Hematopoietic multipotent progenitor cell treated with erythropoietin and hydrocortisone succinate and interleukin-3 and kit ligand, for 8 days (in vitro differentiated cells): ENCODE results near the gene AMN1.
A peak's percentile ranks its signal among the peaks of the same experiment; 100 is the strongest.
"Not testable (repeated sequence)": the region's sequence is repeated elsewhere in the genome, so short reads cannot be mapped to it uniquely, and the experiment has no call there.

Source experiments
- DNase-seq: peaks from one replicate; pipeline ENCODE4 v3.0.0-alpha.2; 2015

AMN1 gene

DNA sequence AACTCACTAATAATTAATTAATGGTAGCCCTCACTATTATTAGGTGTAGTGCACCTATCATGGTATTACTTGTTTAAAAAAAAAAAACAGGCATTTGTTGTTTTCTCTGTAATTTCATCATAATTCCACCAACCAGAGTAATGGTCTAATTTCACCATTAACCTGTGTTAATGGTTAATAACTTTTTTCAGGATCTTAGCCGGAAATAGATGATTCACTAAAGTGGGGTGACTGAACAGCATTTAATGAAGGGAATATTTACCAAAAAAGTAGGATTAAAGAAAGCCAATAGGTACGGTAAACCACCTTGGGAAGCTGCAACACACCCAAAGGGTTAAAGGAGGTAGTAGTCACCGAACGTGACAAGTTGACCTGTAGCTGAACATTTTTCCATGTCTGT lies 56.3 kb downstream of the AMN1 start:
- DNase-seq, result no peak

DNA sequence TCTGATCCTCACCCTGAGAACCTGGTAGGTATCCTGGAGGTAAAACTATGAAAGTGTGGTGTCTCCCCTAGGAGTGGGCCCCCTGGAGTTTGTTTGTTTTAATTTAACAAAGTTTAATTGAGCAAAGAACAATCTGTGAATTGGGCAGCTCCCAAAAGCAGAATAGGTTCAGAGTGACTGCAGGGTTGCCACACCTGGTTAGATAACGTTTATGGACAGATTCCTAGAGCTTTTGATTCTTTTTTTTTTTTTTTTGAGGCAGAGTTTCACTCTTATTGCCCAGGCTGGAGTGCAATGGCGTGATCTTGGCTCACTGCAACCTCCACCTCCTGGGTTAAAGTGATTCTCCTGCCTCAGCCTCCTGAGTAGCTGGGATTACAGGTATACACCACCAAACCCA lies 59.2 kb downstream of the AMN1 start:
- DNase-seq, result not testable (repeated sequence)

DNA sequence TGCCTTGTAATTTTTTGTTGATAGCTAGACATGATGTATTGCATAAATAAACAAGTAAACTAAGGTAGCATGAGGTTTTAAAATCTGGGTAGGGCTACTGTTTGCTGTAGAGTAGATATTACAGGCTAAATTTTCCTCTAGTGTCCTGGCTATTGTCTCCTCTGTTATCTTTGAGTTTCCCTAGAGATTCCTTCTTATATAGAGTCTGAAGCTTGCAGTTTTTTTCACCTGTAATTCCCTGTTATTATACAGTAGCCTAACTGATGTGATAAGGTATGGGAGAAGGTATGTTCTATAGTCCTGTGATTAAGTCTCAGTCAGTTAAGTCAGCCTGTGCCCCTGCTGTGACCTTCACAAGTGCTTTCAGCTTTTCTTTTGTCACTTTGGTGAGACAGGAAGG lies 59.8 kb downstream of the AMN1 start:
- DNase-seq, result no peak

DNA sequence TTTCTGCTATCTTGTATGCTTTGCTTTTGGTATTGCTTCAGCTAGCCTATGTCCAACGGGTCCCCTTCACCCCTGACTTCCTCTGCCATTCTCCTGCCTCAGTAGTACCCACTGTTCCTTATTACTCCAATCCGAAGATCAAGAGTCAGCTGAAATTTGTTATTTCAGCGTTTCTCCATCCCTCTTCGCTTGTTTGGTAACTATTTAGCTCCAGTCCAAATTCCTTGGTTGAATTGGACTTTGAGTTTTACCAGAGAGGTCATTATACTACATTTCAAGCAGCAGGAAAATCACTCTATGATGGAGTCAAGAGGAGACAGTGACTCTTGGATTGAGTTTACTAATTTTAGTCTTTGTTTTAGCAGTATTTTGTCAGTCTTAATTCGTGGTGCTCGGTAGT lies 64.8 kb downstream of the AMN1 start:
- no peak for DNase-seq

DNA sequence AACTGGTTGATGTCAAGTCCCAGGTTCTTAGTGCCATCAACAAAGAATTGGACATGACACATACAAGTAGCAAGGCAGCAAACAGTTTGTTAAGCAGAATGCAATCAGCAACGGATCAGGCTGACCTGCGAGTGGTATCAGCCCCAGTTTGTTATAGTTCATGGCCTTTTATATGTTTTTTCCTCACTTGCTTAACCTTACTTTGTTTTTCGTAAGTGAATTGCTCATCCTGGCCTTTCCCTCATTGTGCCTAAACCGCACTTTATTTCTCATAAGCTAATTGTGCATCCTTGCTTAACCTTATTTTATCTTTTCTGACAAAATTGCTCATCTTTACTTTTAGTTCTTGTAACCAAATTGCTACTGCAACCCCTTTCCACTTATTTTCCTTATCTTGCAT lies 65.2 kb downstream of the AMN1 start:
- DNase-seq, result no peak

DNA sequence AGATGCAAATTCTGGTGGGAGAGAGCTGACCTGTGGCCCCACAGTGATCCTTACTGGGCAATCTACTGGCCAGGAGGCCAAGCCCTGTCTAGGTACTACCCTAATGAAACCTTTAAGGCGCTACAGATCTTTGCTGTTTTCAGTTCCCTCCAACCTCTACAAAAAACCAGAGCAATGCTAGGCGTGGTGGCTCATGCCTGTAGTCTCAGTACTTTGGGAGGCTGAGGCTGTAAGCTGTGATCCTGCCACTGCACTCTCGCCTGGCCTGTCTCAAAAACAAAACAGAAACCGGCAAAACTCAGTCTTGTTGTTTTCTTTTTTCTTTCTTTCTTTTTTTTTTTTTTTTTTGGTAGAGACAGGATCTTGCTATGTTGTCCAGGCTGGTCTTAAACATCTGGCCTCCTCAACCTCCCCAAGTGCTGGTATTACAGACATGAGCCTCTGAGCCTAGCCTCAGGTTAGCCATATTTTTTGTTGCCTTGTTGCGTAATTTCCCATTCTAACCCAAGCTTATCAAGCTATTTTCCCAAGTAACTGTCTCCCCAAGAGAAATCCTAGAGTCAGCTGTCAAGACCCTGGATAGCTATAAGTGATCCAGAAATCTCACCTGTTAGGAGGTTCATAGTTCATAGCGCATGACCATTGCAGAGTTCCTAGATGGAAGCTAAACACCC lies 66.5 kb downstream of the AMN1 start:
- no peak for DNase-seq

DNA sequence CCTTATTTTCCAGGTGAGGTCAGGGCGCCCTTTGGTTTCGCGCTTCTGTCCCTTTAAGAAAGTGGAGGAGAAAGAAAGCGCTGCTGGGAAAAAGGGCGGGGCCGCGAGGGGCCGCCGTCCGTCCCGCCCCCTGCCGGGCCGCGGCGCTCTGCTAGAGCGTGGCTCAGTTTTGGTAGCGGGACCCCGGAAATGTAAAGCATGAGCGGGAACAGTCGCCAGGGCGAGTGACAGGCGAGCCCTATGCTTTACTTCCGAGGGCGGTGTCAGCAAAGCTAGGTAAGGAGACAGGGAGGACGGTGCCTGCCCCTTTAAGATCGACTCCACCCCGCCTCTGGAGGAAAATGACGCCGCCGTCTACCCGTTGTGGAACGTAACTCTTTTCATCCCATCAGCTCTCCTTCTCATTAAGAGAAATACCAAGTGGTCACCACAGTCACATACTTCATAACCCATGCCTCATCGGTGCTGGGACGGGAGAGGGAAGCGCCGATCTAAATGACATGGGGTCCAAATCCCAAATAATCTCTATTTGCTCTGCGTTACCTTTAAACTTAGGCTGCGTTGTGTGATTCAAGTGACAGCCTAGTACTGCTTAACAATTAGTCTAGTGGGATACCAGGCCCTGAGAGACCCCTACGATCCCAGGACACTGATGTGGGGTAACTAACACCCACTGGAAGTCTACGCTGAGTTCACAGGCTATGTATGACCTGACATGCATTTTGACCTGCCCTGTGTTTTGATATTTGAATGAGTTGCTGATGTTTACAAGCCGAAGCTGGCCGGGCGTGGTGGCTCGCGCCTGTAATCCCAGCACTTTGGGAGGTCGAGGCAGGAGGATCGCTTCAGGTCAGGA lies 69.5 kb downstream of the AMN1 start, which contains the start of gene ETFBKMT:
Gene ETFBKMT, plus strand, starts transcription at position 602 of the 856 bp plus-strand sequence. CDS start 2,266 bp downstream, outside the sequence.
- peak; percentile 97 for DNase-seq

DNA sequence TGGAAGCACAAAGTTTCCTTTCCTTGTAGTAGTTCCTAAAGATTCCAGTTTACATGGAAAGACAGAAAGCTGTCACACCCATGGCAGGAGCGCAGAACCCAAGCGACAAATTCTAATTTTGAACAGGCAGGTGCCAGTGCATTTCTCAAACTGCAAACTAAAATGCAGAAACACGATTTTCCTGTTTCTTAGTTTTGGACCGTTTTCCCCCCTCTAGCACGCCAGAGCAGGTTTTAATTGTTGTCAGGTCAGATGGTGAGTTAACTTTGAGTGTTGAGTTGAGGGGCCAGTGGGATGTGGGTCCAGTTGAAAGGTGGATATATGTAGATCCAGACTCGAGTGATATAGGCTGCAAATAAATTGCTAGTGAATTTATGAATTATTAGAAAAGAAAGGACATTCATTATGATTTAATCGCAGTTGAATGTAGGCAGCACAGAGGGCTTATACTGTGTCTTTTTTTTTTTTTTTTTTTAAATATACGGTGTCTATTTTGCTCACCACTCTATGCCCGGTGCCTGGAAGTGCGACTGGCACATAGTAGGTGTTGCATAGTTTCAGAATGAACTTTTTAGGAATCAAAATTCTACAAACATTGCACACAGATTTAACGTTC lies 70.2 kb downstream of the AMN1 start:
- DNase-seq, result no peak

DNA sequence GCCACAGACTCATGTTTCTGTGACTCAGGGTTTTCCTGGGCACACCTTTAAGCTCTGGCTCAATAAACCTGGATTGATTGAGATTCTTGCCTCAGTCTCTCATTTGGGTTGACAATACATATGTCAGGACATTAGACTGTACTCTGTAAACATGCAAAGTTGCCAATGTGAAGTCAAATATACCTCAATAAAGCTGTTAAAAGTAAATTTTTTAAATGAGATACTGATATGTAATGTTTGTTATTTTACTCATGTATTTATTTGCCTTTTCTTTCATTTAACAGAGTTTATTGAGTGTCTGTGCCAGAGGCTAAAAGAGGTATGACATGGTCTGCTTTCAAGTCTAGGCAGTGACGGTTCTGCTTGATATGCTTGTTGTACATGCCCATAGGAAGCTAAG lies 73.0 kb downstream of the AMN1 start:
- no peak for DNase-seq

DNA sequence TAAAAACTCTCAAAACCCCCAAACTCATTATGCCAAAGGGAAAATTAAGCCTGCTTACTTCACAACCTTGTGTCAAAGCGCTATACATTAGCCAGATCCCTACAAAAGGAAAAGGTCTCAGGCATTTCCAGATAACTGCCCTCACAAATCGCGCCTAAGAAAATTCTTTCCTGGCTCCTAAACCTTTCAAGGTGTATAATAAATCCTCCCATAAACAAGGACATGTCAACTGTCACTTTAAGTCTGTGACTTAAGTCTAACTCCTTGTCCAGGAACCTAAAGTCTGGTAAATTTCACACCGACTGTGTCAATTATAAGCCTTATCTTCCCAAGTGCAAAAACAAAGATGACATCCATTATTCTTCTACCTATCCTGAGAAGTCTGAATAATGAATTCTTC lies 73.6 kb downstream of the AMN1 start:
- DNase-seq, result no peak

DNA sequence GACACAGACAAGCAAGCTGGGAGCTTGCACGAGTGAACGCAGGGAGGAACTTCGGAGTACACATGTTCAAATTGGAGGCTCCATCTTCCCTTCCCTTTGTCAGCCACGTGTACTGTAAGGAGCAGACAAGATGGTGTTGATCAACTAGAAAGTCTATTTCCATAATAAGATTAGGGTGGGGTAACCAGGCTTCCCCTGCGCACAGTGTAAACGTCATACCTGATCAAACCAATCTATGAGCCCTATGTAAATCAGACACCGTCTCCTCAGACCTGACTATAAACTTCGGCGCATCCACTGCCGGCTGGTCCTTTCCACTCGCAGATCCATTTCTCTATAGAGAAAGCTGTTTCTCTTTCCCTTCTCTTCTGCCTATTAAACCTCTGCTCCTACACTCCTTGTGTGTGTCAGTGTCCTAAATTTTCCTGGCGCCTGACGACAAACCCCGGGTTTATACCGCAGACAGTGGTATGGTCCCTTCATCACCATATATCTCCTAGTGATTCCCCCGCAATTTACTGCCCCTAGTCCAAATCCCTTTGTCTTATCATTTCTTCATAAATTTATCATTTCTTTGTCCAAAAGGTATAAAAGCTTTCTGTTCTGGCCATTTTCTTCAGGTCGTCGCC lies 76.8 kb downstream of the AMN1 start:
- peak; percentile 53 for DNase-seq

DNA sequence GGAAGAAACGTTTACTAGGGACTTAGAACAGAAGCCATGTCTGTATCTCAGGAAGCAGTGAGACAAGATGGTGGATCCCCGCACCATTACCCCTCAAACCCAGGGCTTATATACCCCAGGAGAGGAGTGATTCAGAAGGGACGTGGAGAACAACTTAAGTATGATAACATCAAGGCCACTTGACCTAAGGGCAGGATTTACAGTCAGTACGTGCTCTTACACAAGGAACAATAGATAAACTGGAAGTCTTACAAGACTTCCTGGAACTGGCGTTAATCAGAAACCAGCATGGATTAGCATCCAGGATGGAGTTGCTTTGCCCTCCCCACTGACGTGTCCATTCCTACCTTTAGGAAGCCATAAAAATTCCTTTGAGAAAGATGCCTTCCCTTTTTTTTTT lies 77.9 kb downstream of the AMN1 start:
- DNase-seq, result no peak

DNA sequence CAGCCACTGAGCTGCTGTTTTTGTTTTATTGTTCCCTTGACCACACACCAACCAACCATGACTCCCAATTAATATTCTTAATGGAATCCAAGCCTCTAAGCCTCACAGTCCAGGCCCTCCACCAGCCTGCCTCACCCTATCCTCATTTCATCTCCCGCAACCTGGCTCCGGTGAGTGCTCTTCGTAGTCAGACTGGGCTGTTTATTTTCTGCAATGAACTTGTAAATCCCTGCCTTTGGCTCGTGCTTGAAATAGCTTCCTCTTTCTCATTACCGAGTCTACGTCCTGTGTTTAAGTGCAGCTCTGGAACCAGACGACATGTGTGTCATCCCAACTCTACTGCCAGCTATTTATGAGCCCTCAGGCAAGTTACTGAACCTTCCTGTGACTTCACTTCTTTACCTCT lies 81.7 kb downstream of the AMN1 start:
- DNase-seq, result no peak

DNA sequence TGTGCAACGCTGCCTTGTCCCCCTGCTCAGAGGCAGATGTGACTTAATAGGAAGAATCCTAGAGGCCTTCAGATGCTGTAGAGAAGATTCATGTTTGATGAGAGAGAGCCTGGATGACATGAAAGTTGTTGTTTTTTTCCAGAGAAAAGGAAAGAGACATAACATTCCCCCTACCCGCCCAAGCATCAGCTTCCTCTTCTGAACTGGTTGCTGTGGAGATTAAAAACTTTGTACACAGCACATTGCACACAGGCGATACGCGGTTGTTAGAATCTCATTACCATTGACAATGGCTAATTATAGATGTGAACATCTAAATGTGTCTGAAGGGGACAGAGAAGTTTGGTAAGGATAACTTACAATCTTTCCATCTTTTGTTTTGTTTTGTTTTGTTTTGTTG lies 82.9 kb downstream of the AMN1 start:
- DNase-seq, result no peak

DNA sequence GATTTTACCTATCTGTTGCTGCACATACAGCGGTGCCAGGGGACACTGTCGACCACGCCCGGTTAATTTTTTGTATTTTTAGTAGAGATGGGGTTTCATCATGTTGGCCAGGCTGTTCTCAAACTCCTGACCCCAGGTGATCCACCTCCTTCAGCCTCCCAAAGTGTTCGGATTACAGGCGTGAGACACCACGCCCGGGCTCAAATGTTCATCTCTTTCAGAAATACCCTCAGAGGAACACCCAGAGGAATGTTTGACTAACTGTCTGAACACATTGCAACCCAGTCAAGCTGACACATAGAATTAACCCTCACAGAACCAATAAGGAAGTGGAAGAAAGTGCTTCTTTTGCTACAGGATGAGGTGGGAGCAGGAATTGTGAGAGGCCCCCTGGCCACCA lies 84.3 kb downstream of the AMN1 start:
- DNase-seq, result no peak

DNA sequence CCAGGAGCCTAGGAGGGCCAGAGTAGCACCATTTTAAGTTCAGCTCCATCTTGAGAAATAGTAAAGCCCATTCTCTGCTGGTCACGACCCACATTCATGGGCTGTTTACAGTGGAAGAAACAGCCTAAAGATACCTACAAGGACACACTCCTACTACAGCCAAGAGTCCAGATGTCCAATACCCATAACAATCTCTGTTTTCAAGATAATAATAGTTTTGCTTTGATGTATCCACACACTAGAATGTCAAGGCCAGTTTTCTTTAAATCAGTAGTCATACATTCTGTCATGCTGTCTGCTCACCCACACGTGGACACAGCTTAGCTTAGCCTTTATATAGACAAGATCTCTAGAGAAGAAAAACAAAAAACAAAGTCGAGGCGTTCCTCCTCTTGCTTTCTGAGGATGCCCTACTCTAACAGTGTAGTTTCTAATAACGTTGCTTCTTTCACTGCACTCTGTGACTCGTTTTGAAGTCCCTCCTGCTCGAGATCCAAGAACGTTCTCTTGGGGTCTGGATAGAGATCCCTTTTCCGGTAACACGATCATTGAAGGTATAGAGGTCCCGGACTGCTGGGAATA lies 87.2 kb downstream of the AMN1 start:
- no peak for DNase-seq

DNA sequence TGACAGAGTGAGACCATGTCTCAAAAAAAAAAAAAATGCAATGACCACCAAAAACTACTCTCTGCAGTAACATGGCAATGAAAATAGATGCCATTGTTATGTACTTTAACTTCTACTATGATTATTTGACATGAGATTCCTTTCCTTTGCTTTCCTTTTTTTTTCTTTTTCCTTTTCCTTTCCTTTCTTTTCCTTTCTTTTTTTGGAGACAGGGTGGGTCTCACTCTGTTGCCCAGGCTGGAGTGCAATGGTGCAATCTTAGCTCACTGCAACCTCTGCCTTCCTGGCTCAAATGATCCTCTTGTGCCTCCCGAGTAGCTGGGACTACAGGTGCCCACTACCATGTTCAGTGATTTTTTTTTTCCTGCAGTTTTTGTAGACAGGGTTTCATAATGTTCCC lies 94.2 kb downstream of the AMN1 start:
- DNase-seq, result no peak

DNA sequence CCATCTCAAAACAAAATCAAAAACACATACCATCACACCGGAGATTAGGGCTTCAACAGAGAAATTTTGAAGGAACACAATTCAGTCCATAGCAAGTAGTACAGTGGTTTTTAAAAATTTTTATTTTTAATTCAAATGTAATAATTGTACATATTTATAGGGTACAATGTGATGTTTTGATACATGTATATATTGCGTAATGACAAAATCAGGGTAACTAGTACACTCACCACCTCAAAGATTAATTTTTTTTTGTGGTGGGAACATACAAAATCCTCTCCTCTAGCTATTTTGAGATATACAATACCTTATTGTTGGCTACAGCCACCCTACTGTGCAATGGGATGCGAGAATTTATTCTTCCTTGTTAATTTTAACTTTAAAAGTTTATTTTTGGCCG lies 95.4 kb downstream of the AMN1 start:
- no peak for DNase-seq

DNA sequence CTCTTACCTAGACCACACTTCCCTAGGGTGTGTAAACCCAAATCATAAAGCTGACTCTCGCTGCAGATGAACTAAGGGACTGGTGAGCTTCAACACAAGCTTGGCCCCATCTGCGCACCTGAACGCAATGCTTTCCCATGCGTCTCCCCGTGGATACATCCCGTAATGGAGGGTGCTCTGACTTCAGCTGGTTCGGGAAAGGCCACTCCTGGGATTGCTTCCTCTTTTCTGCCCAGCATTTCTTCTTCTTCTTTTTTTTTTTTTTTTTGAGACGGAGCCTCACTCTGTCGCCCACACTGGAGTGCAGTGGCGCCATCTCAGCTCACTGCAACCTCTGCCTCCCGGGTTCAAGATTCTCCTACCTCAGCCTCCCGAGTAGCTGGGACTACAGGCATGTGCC lies 97.0 kb downstream of the AMN1 start:
- DNase-seq, result no peak

DNA sequence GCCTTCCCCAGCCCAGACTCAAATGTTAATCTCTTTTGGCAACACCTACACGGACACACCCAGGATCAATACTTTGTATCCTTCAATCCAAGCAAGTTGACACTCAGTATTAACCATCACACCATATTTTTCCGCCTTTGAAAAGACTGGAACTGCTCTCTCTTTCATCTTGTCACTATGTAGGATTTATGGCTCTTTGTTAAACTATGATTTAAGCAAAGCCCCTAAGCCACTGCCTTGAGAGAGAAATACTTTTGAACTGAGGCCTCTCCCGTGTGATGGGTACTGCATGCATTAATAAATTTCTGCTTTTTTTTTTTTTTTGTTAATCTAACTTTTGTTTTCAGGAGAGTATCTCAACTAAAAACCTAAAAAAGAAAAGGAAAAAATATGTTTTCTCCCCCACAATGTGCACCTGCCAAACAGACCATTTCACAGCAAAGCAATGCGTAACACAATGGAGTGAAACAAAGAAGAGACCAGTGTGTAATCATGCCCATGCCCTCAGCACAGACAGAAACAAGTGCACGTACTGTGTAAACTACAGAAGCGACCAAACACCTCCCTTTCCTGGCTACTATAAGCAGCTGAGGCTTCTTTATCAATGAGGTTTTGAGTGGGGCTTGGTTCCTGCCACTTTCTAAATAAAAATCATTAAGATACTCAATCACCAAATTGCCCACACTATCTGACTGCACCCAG lies 97.6 kb downstream of the AMN1 start:
- no peak for DNase-seq

DNA sequence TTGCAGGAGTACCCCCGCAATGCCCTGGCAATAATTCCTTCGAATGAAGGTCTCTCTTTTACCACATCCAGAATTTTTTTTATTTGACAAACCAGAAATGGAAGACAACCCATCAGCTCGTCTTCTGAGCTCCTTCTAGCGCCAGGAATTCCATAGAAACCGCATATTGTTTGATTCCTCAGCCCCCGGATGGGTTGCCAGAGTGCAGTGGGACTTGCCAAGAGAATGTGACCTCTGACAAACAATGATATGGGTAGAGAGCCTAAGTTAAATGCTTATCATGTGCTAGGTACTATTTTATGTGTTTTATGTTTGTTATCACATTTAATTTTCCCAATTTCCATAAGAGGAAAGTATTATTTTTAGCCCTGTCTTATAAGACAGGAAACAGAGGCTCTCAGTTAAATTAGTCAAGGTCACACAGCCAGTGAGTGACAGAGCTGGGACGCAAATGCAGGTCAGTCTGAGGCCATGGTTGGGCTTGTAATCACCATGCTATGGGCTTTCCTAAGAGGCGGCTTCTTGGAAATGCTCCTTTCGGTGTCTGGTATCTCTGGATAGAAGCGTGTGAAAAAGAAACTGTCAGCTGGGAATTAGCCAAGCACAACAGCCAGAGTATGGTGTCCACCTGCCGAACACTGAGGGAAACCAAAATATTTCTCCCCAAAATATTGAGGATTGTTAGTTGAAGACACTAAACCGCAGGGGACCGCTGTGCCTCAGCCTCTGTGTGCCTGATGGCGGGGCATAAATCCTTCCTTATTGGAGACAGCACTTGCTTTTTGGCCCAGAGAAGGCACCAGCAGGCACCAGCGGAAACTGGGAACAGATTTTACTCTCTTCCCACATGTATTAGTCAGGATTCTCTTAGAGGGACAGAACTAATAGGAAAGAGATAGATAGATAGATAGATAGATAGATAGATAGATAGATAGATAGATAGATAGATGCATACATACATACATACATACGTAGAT lies 98.8 kb downstream of the AMN1 start:
- no peak for DNase-seq
